ENCODE data around the gene DDX42. TPM values are rescaled to one million over a fixed set of nuclear protein-coding genes. Genes with fewer than 3 reads are reported as not detected.

The DDX42 gene
- polyA plus RNA-seq, 2 of the 4 experiments (the other 2 are of a cell fraction), result 124 to 262 TPM

DNA sequence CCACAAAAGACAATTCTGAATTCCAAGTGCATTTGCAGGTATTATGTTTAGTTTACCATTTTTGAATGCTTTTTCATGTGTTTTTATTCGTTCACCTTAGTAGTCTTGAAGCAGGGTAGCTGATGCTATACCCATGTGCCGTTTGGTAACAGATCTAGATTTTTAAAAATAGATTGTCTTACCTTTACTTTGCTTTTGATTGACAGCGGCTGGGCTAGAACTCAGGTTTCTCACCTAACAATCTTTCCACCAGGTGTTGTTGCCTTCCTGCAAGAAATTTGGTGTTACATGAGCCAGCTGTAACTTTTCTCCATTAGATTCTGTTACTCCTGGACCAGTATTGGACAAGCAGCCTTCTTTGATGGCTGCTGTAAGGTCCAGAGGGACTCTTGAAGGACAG lies 55.0 kb downstream of the DDX42 start:
- DNase-seq (ENCODE audit: low read depth in 1 of 2, low spot score in 1 of 2), result no peak
- Histone ChIP-seq H3K4me3 (no peak overlapping the region), H3K27ac (no peak overlapping the region), H3K4me1 (peaks cover 22% of the 10 kb centered on the region), H3K4me2 (peak overlapping the region; percentile 98), H3K9me3 (no peaks in the 10 kb centered on the region)
- TF ChIP-seq, protein P1, sequence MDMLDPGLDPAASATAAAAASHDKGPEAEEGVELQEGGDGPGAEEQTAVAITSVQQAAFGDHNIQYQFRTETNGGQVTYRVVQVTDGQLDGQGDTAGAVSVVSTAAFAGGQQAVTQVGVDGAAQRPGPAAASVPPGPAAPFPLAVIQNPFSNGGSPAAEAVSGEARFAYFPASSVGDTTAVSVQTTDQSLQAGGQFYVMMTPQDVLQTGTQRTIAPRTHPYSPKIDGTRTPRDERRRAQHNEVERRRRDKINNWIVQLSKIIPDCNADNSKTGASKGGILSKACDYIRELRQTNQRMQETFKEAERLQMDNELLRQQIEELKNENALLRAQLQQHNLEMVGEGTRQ (IDR thresholded peaks at IDR 0.05), result no peak
- TF ChIP-seq PHF8 (IDR thresholded peaks at IDR 0.05; ENCODE audit: borderline replicate concordance, low read depth) (no peak), NFE2L2 (conservative IDR thresholded peaks at IDR 0.05; ENCODE audit: low read length) (no peak), HDAC2 (IDR thresholded peaks at IDR 0.05) (no peak), HOXA7 (CRISPR knock-in tag; IDR thresholded peaks at IDR 0.05) (no peak), BHLHE40 (IDR thresholded peaks at IDR 0.05; ENCODE audit: low read depth, low read length) (no peak), ZSCAN20 (CRISPR knock-in tag; IDR thresholded peaks at IDR 0.05) (no peak), TFCP2L1 (CRISPR knock-in tag; IDR thresholded peaks at IDR 0.05) (no peak), ZC3H11A (IDR thresholded peaks at IDR 0.05) (no peak), ZNF302 (CRISPR knock-in tag; IDR thresholded peaks at IDR 0.05) (no peak), SMC3 (IDR thresholded peaks at IDR 0.05) (no peak), FOXS1 (CRISPR knock-in tag; IDR thresholded peaks at IDR 0.05) (no peak), CTCF (IDR thresholded peaks at IDR 0.05) (no peak), KDM5A (IDR thresholded peaks at IDR 0.05) (no peak), GATA3 (IDR thresholded peaks at IDR 0.05; ENCODE audit: borderline replicate concordance) (no peak)
- TF ChIP-seq, protein P2, sequence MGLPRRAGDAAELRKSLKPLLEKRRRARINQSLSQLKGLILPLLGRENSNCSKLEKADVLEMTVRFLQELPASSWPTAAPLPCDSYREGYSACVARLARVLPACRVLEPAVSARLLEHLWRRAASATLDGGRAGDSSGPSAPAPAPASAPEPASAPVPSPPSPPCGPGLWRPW (IDR thresholded peaks at IDR 0.05), result no peak
- TF ChIP-seq, protein P3, sequence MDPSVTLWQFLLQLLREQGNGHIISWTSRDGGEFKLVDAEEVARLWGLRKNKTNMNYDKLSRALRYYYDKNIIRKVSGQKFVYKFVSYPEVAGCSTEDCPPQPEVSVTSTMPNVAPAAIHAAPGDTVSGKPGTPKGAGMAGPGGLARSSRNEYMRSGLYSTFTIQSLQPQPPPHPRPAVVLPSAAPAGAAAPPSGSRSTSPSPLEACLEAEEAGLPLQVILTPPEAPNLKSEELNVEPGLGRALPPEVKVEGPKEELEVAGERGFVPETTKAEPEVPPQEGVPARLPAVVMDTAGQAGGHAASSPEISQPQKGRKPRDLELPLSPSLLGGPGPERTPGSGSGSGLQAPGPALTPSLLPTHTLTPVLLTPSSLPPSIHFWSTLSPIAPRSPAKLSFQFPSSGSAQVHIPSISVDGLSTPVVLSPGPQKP (IDR thresholded peaks at IDR 0.05; ENCODE audit: low read depth, low read length), result no peak
- TF ChIP-seq, protein P4, sequence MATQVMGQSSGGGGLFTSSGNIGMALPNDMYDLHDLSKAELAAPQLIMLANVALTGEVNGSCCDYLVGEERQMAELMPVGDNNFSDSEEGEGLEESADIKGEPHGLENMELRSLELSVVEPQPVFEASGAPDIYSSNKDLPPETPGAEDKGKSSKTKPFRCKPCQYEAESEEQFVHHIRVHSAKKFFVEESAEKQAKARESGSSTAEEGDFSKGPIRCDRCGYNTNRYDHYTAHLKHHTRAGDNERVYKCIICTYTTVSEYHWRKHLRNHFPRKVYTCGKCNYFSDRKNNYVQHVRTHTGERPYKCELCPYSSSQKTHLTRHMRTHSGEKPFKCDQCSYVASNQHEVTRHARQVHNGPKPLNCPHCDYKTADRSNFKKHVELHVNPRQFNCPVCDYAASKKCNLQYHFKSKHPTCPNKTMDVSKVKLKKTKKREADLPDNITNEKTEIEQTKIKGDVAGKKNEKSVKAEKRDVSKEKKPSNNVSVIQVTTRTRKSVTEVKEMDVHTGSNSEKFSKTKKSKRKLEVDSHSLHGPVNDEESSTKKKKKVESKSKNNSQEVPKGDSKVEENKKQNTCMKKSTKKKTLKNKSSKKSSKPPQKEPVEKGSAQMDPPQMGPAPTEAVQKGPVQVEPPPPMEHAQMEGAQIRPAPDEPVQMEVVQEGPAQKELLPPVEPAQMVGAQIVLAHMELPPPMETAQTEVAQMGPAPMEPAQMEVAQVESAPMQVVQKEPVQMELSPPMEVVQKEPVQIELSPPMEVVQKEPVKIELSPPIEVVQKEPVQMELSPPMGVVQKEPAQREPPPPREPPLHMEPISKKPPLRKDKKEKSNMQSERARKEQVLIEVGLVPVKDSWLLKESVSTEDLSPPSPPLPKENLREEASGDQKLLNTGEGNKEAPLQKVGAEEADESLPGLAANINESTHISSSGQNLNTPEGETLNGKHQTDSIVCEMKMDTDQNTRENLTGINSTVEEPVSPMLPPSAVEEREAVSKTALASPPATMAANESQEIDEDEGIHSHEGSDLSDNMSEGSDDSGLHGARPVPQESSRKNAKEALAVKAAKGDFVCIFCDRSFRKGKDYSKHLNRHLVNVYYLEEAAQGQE (IDR thresholded peaks at IDR 0.05), result no peak
- POLR2A ChIA-PET, result interaction anchor here (1.3 to 1.5 kb wide), 2 partner anchors 14 to 55 kb away, joined by 6 to 9 read pairs; partner anchors contain the start of genes CCDC47 and DDX42
- 91% methylated on average over 3 of the region's 3 CpGs for WGBS (ENCODE audit: missing lambda C conversion rate)
- FAIRE-seq, result no peak
- CTCF ChIA-PET, result interaction anchor here (1.3 to 6.0 kb wide), 7 partner anchors 9 to 132 kb away, joined by 3 to 37 read pairs (median 8); no protein-coding TSS in a partner anchor
- ATAC-seq, result no peak

DNA sequence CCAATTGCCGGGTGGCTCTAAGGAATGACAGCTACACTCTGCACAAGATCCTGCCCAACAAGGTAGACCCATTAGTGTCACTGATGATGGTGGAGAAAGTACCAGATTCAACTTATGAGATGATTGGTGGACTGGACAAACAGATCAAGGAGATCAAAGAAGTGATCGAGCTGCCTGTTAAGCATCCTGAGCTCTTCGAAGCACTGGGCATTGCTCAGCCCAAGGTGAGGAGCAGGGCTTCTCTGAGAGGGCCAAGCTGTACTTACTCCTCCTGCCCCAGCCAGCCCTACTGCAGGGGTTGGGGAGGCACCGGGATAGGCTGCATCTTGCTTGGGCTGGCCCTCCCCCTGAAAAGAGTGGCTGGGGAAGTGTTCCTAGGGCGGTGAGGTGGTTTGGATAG lies 56.3 kb downstream of the DDX42 start:
- 92% methylated on average over 5 of the region's 5 CpGs for WGBS (ENCODE audit: missing lambda C conversion rate)
- DNase-seq (ENCODE audit: low read depth in 1 of 2, low spot score in 1 of 2), result no peak
- POLR2A ChIA-PET, result interaction anchor here (1.5 kb wide), 1 partner anchor 57 kb away, joined by 9 read pairs; the partner anchor contains the start of genes CCDC47 and DDX42
- Histone ChIP-seq H3K4me3 (no peak overlapping the region), H3K9me3 (no peaks in the 10 kb centered on the region), H3K27ac (no peak overlapping the region), H3K4me2 (no peak overlapping the region), H3K4me1 (peaks cover 27% of the 10 kb centered on the region)
- CTCF ChIA-PET, result interaction anchor here (1.0 to 6.0 kb wide), 6 partner anchors 8 to 19 kb away, joined by 3 to 37 read pairs (median 12); no protein-coding TSS in a partner anchor
- ATAC-seq, result no peak
- TF ChIP-seq MAFK (IDR thresholded peaks at IDR 0.05; ENCODE audit: partially characterized antibody) (no peak), EHF (CRISPR knock-in tag; IDR thresholded peaks at IDR 0.05) (no peak)
- no peak for FAIRE-seq
